ENCODE data around the gene PSKH1.

DNA sequence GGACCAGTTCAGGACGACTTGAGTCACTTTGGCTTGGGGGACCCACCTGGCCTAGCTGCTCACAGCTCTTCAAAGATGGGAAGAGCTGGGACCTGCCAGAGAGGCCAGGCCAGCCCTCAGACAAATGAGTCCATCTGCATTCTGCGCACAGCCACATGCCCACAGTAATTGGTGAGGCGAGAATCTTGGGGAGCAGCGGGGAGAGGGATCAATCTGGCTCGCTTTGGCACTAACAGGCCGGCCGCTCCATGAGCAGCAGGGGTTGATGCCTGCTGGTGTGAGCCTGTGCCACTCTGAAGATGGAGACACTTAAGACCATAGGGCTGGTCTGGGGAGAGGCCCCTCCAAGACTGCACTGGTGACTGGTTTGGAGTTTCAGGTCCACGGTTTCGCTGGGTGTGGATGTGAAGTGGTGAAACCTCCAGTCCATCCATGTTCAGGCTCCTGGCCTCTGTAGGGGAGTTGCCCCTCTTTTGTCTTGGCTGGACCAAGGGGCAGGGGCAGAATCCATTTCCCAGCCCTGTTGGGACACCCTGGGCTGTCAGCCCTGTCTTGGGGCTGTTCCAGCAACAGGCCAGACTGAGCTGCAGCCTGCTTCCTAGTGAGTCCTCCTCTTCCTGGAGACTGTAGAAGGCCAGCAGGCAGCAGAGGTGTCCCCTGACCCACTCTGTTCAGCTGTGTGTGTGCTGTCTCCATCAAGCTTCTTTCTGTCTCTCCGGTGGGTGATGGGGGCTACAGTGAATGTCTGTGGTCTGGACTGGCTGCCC, 31.3 kb downstream of the PSKH1 start:
- TF ChIP-seq CTCF (IDR thresholded peaks at IDR 0.05): no peak
- no peak for TF ChIP-seq POLR2A (IDR thresholded peaks at IDR 0.05)

All from Peyer's patch (tissue), 4 donors.